NCI-H2107 treated with DMSO at 0.1 percent for 48 hours (cell line): Measurements from ENCODE around the gene ITGB6.
A peak's percentile ranks its signal among the peaks of the same experiment; 100 is the strongest.

Experiments
- DNase-seq: peaks from one replicate; lab custom pipeline; 2025; ENCODE audit not compliant: unreplicated experiment; lab: John Stamatoyannopoulos, UW

The ITGB6 gene

DNA sequence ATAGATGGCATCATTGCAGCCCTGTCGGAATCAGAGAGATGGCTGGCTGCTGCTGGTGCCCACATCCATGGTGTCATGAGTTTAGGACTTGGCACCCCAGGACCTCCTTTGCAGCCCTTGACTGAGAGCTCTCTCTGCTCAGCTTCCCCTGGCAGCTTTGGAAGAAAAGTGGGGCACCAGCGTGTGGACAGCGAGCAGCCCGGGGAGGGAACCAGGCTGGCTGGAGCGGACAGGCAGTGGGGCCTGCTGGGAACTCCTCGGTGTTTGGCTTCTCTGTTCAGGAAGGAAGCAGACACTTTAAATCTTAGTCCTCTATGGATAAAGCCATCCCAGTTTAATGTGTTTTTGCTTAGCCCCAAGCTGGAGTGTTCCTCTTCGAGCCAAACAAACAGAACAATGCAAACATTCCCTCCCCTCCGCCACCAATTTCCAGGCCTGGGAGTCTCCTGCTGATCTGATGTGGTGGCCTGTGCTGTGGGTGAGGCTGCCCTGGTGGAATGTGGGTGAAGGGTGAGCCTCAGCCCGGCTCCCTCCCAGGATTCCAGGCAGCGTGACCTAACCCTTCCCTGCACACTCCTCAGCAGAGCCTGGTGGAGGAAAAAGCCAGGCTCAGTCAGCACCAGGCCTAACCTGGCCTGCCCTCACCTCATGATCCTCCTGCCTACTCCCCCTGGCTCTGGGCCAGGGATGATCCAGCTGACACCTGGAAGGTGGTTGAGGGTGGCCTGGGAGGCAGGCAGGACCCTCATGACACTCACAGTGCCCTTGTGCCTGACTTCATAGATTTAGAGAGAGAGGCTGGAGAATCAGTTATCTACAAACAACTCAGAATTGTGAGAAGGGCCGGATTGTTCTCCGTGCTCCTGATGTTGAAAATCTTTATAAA is 21.6 kb upstream of the ITGB6 start:
- DNase-seq = no peak

DNA sequence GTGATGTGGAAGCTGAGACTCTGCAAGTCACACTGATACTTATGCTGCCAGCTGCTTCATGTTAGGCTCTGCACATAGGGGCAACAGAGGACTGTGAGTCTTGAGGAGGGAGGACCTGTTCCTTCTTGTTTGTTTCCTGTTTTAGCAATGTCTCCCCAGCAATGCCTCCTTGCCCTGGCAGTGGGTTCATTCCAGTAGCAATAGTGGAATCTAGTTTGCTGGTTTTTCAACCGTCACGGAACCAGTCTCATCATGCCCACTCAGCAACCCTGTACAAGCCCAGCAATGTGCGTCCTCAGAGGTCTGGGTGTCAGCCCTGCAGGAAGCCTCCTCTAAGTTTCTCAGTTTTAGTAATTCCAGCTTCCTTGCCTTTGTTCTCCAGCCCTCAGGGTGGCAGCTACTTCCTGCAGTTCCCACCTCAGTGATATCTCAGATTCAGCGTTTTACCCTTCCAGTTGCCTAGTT is 20.5 kb upstream of the ITGB6 start:
- DNase-seq = no peak

DNA sequence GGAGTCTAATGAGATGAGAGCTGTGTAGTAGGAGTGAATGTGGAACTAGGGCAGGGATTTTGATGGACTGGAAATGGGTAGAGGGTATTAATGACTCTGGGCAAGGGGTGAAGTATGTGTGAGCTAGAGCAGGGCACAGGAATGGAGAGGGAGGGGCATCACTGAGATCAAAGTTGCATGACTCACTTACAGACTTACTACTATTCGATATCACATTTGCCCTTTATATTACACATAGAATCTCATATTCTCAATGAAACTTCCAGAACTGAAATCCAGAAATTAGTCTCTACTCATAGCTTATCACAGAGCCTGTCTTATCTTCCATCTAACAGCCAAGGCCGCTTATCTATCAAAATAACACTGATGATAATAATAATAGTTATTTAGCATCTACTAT is 20.0 kb upstream of the ITGB6 start:
- no peak for DNase-seq

DNA sequence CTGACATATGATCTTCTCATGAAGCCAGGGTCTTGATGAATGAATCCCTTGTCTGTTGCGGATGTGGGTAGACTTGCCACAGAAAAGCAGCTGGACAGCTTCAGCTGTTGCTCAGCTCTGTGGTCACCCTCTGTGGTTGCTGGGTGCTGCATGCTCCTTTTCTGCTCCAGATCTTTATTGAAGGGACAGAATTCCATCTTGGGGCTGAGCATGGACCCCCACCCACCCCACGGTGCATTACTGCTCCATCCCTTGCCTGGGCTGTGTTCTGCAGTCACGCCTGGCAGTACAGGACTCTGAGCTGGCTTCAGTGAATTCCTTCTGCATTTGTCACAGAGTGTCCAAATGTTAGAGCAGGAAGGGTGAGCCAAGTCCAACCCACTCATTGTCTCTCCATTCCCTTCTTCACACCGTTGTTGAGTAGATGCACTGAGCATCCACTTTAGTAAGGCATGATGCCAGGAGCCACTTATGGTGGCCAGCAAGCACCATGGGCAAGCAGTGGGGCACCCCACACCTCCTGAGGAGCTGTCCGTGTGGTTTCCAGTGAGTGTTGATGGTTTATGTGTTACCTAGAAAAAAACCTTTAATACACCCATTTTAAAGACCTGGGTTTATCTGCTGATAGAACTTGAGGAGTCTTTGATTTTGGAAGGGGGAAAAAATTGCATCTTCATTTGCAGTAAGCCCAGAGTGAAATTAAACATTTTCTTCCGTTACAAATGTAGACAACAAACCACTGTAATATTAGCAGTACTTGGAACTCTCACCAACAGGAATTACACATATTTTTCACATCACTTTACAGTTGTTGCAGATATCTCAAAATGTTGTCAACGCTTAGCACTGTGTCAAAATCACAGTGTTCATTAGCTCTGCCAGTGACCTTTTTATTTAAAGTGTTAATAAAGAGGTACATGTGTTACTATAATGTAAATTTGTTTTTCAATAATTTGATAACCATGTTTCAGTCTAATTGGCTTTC is 14.7 kb upstream of the ITGB6 start:
- DNase-seq = no peak

DNA sequence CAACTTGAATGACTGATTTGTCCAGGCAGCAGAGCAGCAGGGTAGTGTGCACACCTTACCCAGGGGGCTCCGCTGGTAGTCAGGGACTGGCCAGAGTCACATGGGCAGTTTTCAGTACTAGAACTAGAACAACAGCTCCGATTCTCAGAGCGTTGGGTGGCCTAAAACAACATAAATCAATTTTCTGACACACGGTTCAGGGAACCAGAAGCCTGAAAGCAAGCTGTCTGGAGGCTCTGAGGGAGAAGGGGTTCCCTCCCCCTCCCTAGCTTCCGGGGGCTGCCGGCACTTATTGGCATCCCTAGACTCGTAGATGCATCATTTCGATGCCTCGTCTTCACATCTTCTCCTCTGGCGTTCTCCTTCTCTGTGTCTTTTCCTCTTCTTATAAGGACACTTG is 13.4 kb upstream of the ITGB6 start:
- no peak for DNase-seq

DNA sequence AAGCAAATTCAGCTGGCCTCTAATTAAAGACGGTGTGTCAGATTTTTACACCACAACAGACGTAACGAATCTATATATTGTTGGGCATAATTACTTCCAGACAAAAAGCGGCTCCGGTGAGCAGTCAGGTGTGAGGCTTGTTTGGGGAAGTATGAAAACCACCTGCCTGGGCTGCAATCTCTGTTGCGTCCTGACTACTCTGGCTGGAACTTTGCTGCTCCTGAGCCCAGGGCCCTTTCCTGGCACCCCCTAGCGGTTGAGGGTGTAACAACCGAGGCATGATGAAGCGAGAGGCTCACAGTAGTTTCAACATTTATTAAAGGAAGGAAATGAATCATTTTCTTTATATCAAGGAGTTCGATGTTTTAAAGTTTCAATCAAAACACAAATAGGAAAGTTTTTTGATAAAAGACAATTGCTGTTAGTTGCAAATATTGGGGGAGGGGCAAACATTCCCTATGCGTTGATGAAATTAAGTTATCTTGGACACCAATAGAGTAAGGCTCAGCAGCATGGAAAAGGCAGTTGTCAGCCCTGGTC is 10.6 kb upstream of the ITGB6 start:
- DNase-seq = peak; percentile 7

DNA sequence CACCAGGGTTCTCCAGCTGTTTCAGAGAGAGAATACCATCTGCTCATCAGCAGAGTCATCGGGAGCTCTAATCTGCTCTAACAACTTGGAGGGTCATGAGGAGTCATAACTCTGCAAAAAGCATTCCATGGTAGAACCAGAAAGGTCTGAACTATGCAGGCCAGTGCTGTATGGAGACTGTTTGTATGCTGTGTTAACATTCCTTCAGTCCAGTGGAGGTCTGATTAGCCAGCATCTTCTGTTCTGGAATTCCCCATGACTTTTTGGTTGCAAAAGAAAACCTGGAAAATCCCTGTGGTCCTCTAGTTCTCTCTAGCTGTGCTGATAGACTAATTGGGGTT is 9.4 kb upstream of the ITGB6 start:
- DNase-seq = no peak

DNA sequence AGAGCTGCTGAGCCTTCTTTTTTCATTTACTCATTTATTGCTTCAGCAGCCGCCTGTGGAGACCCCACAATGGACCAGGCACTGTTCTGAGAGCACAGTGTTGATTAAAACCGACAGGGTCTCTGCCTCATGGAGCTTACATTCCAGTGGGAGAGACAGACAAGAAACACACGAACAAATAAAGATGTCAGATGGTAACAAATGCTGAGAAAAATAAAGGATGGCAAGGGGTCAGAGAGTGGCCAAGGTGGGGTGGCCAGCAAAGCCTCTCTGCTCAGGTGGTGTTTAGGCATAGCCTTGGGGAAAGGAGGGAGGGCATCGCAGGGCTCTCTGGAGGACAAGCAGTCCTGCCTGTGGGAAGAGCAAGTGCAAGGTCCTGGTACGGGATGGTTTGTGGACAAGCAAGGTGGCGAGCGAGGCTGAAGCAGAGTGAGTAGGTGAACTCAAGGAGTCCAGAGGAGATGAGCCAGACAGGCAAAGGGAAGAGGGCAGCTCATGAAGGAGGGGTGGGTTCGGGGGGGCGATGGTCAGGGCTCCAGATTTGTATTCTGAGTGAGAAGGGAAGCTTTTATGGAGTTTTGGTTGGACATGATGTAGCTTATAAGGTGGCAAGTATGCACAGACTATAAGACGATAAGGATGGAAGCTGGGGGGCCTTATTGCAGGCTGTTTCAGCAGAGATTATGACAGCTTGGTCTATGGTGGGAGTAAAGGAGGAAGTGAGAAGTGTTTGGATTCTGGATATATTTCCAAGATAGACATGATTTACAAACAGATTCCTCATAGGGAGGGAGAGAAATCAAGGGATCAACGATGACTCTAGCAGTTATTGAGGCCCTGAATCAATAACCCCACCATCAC is 8.8 kb upstream of the ITGB6 start:
- DNase-seq = no peak

DNA sequence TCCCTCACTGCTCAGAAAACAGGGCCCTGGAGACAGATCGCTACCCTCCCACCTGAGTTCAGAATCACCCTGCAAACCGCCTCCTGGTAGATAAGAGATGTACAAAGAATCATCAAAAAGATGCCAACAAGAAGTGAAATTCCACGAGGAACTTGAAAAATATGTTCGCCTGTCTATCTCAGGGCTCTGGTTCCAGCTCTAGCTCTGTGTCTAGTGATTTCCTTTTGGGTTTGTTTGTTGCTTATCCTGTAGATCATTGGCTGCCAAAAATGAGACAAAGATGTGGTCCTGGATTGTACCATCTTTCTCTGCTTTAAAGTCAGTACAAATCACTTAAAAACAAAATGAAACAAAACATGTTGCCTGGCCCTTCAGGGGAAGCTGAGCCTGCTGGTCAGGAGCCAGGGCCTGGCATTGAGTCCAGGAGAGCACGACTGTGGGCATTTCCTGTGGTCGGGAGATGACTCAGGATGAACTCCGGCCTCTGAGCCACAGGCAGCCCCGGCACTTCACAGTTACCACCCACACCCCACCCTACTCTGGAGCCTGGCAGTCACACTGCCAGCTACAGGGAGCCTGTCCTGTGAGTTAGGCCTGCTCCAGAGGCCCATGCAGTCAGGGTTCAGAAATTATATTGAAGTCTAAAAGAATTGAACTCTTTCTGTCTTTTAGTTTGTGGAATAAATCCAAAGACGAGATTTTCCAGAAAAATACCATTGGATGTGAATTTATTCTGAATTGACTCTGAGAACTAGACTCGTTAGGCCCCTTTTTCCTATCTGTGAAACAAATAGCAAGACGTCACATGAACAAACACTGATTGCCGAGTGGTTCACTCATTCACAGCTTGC is 8.0 kb upstream of the ITGB6 start:
- no peak for DNase-seq

DNA sequence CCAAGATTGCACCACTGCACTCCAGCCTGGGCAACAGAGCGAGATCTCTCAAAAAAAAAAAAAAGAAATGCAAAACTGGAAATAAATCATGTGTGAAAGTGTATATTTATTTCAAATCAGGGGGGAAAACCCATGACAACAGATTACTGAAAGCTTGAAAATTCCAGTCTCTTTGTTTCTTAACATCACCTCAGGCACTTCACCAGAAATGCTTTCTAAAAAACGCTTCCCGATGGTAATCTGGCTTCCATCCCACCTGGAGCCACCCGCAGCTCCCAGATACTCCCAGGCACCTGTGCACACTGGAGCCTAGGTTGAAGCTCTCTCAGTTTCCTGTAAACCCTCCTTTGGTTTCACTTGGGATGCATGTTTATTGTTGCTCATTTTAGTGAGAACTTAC is 7.2 kb upstream of the ITGB6 start:
- no peak for DNase-seq

DNA sequence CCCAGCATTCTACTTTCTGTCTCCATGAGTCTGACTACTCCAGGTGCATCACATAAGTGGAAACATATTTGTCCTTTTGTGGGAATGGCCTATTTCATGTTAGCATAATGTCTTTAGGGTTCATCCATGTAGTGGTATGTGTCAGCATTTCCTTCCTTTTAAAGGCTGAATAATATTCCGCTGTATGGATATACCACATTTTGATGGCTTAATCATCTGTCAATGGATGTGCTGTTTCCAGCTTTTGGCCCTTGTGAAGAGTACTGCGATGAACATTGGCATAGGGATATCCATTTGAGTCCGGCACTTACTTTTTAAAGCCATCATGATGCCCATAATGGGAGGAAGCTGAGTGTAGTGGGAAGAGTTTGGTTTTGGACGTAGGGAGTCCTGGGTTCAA is 6.4 kb upstream of the ITGB6 start:
- no peak for DNase-seq

DNA sequence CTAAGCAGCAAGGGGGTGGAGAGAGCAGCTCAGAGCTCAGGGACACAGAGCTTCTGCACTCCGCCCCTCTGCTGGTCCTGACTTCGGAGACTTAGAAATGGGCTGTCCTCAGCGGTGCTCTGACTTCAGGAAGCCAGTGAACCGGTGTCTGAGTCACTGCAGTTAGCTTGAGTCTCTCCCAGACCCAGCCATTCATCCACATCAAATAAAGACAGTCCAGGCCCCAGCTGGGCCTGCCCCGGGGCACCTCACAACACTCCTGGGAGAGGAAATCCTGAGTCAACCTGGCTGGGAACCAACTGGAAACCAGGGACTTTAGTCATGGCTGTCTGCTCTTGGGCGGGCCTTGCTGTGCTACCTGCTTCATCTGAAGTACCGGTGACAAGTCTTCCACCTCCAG is 5.4 kb upstream of the ITGB6 start:
- no peak for DNase-seq

DNA sequence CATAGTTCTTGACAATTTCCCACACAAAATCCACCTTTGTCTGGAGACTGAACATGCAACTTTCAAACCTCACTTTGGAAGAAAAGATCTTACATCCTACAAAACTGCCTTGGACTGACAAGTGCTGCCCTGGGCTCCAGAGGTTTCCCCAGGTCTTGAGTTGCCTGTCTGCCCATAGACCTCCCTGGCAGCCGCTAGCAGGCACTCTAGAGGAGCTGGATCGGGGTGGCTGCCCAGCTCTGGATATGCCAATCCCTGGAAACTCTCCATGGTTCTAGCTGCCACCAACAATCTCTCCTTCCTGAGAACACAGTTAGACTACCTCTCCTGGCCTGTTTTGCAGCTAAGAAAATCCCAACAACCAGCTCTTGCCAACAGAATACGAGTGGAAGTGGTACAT is 3.4 kb upstream of the ITGB6 start:
- DNase-seq = no peak

DNA sequence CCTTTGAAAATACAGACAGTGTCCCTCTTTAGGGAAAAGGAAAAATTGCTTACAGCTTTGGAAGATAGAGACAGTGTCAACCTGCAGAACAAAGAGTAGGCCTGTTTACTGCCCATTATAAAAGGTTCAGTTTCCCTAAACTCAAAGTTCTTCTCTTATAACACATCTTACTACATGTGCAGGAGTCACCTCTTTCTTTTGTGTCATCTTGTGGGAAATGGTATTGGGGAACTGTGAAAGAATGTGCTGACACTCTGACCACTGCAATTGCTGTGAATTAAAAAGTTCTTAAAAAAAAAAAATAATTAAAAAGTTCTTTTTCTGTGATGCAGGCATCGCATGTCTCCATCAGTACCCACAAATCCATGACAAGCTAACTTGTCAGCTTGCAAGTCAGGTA is 2.9 kb upstream of the ITGB6 start:
- DNase-seq = no peak

DNA sequence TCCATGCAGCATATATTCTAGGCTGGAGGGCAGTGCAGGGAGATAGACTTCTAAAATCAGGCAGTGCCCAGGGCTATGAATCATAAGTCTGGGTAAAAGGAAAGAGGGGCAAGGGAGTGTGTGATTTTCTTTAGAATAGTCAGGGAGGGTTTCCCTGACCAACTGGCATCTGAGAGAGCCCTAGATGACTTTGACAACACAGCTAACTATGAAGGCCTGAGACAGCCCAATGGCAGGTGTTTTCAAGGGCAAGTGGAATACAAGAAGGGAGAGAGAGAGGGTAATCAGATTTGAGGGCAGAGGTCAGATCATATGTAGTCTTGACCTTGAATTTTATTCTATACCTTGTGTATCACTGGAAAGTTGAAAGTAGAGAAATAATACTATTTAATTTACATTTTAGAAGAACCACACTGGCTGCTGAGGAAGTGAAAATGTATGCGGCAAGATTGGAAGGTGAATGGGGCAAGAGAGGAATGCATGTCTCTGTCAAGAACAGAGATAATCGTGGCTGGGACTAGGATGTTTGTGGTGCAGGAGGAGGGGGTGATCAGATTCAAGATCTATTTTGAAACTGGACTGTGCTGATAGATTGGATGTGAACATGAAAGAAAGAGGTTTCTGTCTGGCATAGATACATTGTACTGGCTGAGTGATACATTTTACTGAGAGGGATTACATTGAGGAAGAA is 1.9 kb upstream of the ITGB6 start:
- DNase-seq = no peak

DNA sequence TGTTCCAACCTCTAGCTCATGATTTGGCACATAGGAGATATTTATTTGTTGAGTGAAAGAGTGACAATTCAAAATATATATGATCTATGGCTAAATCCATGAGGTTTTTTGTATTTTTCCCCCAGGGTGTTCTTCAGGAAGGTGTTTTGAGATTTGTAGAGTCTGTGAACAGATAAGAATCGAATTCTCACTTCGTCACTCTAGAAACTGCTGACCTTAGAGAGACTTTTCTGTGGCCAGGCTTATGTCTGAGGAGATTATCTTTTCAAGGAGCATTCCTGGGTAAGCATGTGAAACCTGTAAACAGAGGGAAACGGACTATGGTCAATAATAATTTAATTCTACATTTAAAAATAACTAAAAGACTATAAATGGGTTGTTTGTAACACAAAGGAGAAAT is 849 bp upstream of the ITGB6 start:
- no peak for DNase-seq

DNA sequence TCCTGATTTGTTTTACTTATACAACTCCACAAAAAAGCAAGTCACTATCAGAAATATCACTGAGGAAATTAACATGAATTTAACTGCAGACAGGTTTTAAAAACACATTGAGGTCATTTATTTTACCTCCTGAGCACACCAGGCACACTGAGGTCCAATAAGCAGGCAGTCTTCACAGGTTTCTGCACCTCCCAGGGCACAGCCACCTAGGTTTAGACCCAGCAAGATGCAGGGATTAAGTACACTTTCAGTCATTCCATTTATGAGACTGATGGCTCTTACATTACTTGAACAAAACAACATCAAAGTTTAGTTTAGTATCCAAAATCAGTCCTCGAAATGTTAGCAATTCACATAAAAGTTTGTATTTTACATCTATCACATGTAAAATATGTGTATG is 1.0 kb downstream of the ITGB6 start:
- DNase-seq = no peak

DNA sequence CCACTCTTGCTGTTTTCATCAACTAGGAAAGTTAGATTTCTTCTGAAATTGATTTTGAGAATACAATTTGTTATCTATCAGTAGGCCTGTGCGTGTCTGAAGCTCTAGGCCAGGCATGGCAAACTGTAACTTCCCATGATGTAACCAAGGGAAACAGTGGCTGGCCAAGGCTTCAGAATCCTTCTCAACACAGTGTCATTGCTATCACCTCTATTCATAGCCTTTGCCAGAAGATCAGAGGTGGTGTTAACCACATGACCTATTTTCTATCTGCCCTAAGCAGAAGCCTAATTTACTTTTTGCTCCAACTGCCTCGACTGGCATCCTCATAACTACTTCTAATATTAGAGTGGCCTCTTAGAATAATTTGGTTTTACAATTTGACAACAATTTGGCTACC is 2.5 kb downstream of the ITGB6 start:
- no peak for DNase-seq

DNA sequence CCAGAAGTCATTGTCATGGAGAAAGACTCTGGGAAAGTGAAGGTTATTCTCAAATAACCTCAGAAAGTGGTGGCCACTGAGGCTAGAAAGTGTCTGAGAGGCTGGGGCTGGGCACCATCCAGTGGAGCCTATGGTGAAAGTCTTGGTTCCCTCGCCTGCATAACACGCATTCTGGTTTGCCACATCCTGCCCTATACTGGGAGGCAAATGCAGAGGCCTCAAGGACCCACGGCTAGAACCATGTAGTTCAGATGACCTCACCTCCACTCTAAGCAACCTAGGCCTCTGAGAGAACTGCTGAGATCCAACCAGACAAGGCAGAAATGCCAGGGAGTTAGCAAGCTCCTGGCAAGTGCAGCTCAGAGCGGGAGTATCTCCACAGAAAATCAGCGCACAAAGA is 5.1 kb downstream of the ITGB6 start:
- DNase-seq = no peak
